Mesendoderm (in vitro differentiated cells): Measurements from ENCODE around the gene KMT2D.

Source experiments
- DNase-seq: peaks from one replicate; pipeline ENCODE4 v3.0.0; 2013
- H2AK5ac ChIP-seq: 2 replicates; pipeline ENCODE4 v1.6.1; 2013; ENCODE audit warnings: low read length, inconsistent platforms
- H2BK120ac ChIP-seq: 2 replicates; pipeline ENCODE4 v1.6.1; 2013; ENCODE audit warnings: low read depth, mild to moderate bottlenecking, low read length, moderate library complexity, mixed read lengths
- H2BK15ac ChIP-seq: replicated peaks from 2 replicates; pipeline ENCODE4 v1.6.1; 2013; ENCODE audit warnings: low read depth, mild to moderate bottlenecking, moderate library complexity
- H2BK5ac ChIP-seq: 2 replicates; pipeline ENCODE4 v1.6.1; 2013; ENCODE audit warnings: low read length, inconsistent platforms
- H3K18ac ChIP-seq: 2 replicates; pipeline ENCODE4 v1.6.1; 2013; ENCODE audit warnings: mild to moderate bottlenecking, low read length, mixed read lengths
- H3K23ac ChIP-seq: one replicate; pipeline ENCODE4 v1.6.1; 2013; ENCODE audit warnings: low read length
- H3K27ac ChIP-seq: 2 replicates; pipeline ENCODE4 v1.5.1; 2013; ENCODE audit warnings: low read depth, mild to moderate bottlenecking, inconsistent platforms, low read length, moderate library complexity
- H3K27me3 ChIP-seq: 2 replicates; pipeline ENCODE4 v1.6.1; 2013; ENCODE audit warnings: low read length, control low read depth, mild to moderate bottlenecking, inconsistent platforms; ENCODE audit not compliant: insufficient read depth, poor library complexity
- H3K36me3 ChIP-seq: 2 replicates; pipeline ENCODE4 v1.6.1; 2013; ENCODE audit warnings: low read length, inconsistent platforms; ENCODE audit not compliant: control insufficient read depth, insufficient read depth
- H3K4ac ChIP-seq: one replicate; pipeline ENCODE4 v1.6.1; 2013; ENCODE audit warnings: low read depth, mild to moderate bottlenecking, low read length, moderate library complexity
- H3K4me1 ChIP-seq: 2 replicates; pipeline ENCODE4 v1.6.1; 2013; ENCODE audit warnings: low read depth, low read length, inconsistent platforms; ENCODE audit not compliant: control insufficient read depth
- H3K4me2 ChIP-seq: 2 replicates; pipeline ENCODE4 v1.6.1; 2013; ENCODE audit warnings: low read length
- H3K4me3 ChIP-seq: 2 replicates; pipeline ENCODE4 v1.5.1; 2013; ENCODE audit warnings: mild to moderate bottlenecking, low read length
- H3K56ac ChIP-seq: one replicate; pipeline ENCODE4 v1.6.1; 2013; ENCODE audit warnings: low read length
- H3K79me1 ChIP-seq: 2 replicates; pipeline ENCODE4 v1.6.1; 2013; ENCODE audit warnings: low read length, inconsistent platforms
- H3K79me2 ChIP-seq: 2 replicates; pipeline ENCODE4 v1.6.1; 2013; ENCODE audit warnings: mild to moderate bottlenecking, low read length; ENCODE audit not compliant: control insufficient read depth, insufficient read depth
- H3K9ac ChIP-seq: 2 replicates; pipeline ENCODE4 v1.6.1; 2013; ENCODE audit warnings: low read length, inconsistent platforms
- H4K5ac ChIP-seq: one replicate; pipeline ENCODE4 v1.6.1; 2013; ENCODE audit warnings: low read length
- H4K8ac ChIP-seq: one replicate; pipeline ENCODE4 v1.6.1; 2013; ENCODE audit warnings: low read depth, mild to moderate bottlenecking, control low read depth, low read length, moderate library complexity
- WGBS: extraction: QIAGEN DNeasy Blood & Tissue Kit; methylation state at CpG from one replicate; pipeline ENCODE4 v1.1.7; 2013; ENCODE audit warnings: low lambda C conversion rate, missing lambda C conversion rate; ENCODE audit not compliant: insufficient coverage; ENCODE audit errors: extremely low coverage; 5-methylcytosine and 5-hydroxymethylcytosine counted together

Gene KMT2D

GRCh38 chr12:49020441-49020840, 40.2 kb downstream of the KMT2D start:
- Histone ChIP-seq H3K56ac (no peak overlapping the region), H4K5ac (no peak overlapping the region), H3K4ac (no peak overlapping the region), H4K8ac (no peak overlapping the region), H3K4me1 (no peaks in the 10 kb centered on the region), H3K18ac (no peak overlapping the region), H3K4me3 (no peak overlapping the region), H3K23ac (no peak overlapping the region), H3K27me3 (no peaks in the 10 kb centered on the region), H3K9ac (no peak overlapping the region), H3K79me2 (no peaks in the 10 kb centered on the region), H2BK120ac (no peak overlapping the region), H3K79me1 (no peaks in the 10 kb centered on the region), H3K27ac (no peak overlapping the region), H2AK5ac (no peak overlapping the region), H2BK5ac (no peak overlapping the region), H2BK15ac (no peak overlapping the region), H3K36me3 (peaks cover 19% of the 10 kb centered on the region), H3K4me2 (no peak overlapping the region)
- no CpG with 5 or more reads among the region's 6 CpGs for WGBS
- DNase-seq: no peak

- Histone ChIP-seq H3K23ac (no peak overlapping the region), H3K4me2 (no peak overlapping the region), H3K9ac (peak overlapping the region; percentile 28), H2AK5ac (no peak overlapping the region), H3K79me2 (no peaks in the 10 kb centered on the region), H2BK15ac (no peak overlapping the region), H3K36me3 (peaks cover 14% of the 10 kb centered on the region), H4K5ac (no peak overlapping the region), H3K27me3 (no peaks in the 10 kb centered on the region), H3K4me3 (no peak overlapping the region), H4K8ac (no peak overlapping the region), H2BK120ac (no peak overlapping the region), H3K79me1 (no peaks in the 10 kb centered on the region), H3K4me1 (no peaks in the 10 kb centered on the region), H3K27ac (no peak overlapping the region), H3K4ac (peak overlapping the region; percentile 44), H3K18ac (no peak overlapping the region), H3K56ac (peak overlapping the region; percentile 73), H2BK5ac (no peak overlapping the region)
- no CpG with 5 or more reads among the region's 10 CpGs for WGBS
- DNase-seq: peak; percentile 71
Measured at GRCh38 chr12:49019443-49020324, 40.9 kb downstream of the KMT2D start.

GRCh38 chr12:49019120-49019430, 41.5 kb downstream of the KMT2D start:
- Histone ChIP-seq H3K79me1 (no peaks in the 10 kb centered on the region), H4K5ac (no peak overlapping the region), H2BK15ac (no peak overlapping the region), H2BK120ac (no peak overlapping the region), H4K8ac (no peak overlapping the region), H3K4me1 (no peaks in the 10 kb centered on the region), H3K79me2 (no peaks in the 10 kb centered on the region), H3K27me3 (no peaks in the 10 kb centered on the region), H2AK5ac (no peak overlapping the region), H3K4me2 (peak overlapping the region; percentile 70), H3K4ac (no peak overlapping the region), H3K23ac (no peak overlapping the region), H3K18ac (no peak overlapping the region), H2BK5ac (peak overlapping the region; percentile 69), H3K56ac (peak overlapping the region; percentile 93), H3K4me3 (peak overlapping the region; percentile 59), H3K27ac (peak overlapping the region; percentile 50), H3K36me3 (peaks cover 13% of the 10 kb centered on the region), H3K9ac (peak overlapping the region; percentile 88)
- WGBS: no CpG with 5 or more reads among the region's 8 CpGs
- DNase-seq: peak; percentile 16

GRCh38 chr12:49018261-49019119, 42.1 kb downstream of the KMT2D start, which contains the start of gene PRKAG1:
TSS of gene PRKAG1 (minus strand) at chr12:49018776. CDS start at chr12:49018740, 36 bp downstream.
- WGBS: no CpG with 5 or more reads among the region's 59 CpGs
- peak within 1 kb of the TSS; percentile 75 for H3K4me3 ChIP-seq
- no peak within 1 kb of the TSS for H4K5ac ChIP-seq
- no peak within 1 kb of the TSS for H2BK120ac ChIP-seq
- peak within 1 kb of the TSS; percentile 69 for H2BK5ac ChIP-seq
- H3K79me2 ChIP-seq: no peaks in the 10 kb centered on the region
- H3K23ac ChIP-seq: peak within 1 kb of the TSS; percentile 84
- H2AK5ac ChIP-seq: no peak within 1 kb of the TSS
- peaks cover 11% of the 10 kb centered on the region for H3K36me3 ChIP-seq
- H3K9ac ChIP-seq: peak within 1 kb of the TSS; percentile 94
- peak within 1 kb of the TSS; percentile 70 for H3K4me2 ChIP-seq
- H2BK15ac ChIP-seq: no peak within 1 kb of the TSS
- H3K4me1 ChIP-seq: no peaks in the 10 kb centered on the region
- peak within 1 kb of the TSS; percentile 44 for H3K4ac ChIP-seq
- H3K18ac ChIP-seq: peak within 1 kb of the TSS; percentile 22
- no peak within 1 kb of the TSS for H4K8ac ChIP-seq
- peak within 1 kb of the TSS; percentile 72 for H3K27ac ChIP-seq
- H3K79me1 ChIP-seq: no peaks in the 10 kb centered on the region
- H3K56ac ChIP-seq: peak within 1 kb of the TSS; percentile 97
- no peaks in the 10 kb centered on the region for H3K27me3 ChIP-seq
- peak; percentile 99 for DNase-seq

GRCh38 chr12:49017891-49018260, 42.7 kb downstream of the KMT2D start:
- Histone ChIP-seq H3K4me2 (peak overlapping the region; percentile 68), H3K4me1 (no peaks in the 10 kb centered on the region), H3K79me2 (no peaks in the 10 kb centered on the region), H3K36me3 (peaks cover 9% of the 10 kb centered on the region), H3K4ac (no peak overlapping the region), H3K18ac (no peak overlapping the region), H3K23ac (no peak overlapping the region), H3K79me1 (no peaks in the 10 kb centered on the region), H3K4me3 (peak overlapping the region; percentile 75), H3K27me3 (no peaks in the 10 kb centered on the region), H2BK120ac (no peak overlapping the region), H2BK15ac (no peak overlapping the region), H2BK5ac (no peak overlapping the region), H2AK5ac (no peak overlapping the region), H4K5ac (no peak overlapping the region), H3K56ac (peak overlapping the region; percentile 97), H4K8ac (no peak overlapping the region), H3K27ac (peak overlapping the region; percentile 72), H3K9ac (peak overlapping the region; percentile 94)
- no peak for DNase-seq
- no CpG with 5 or more reads among the region's 8 CpGs for WGBS
